CD14-positive monocyte (primary cell): ENCODE measurements around the gene DNALI1. TPM values are rescaled to one million over a fixed set of nuclear protein-coding genes. Genes with fewer than 3 reads are reported as not detected.

ENCODE experiments used
- DNase-seq, 3 donors: peaks; one replicate each; pipeline ENCODE4 v3.0.0-alpha.2; 2011 to 2022
- H2AFZ ChIP-seq: 2 replicates; pipeline ENCODE4 v1.6.0; 2012; ENCODE audit warnings: mild to moderate bottlenecking, low read depth, low read length, inconsistent platforms; ENCODE audit not compliant: insufficient read depth, poor library complexity, severe bottlenecking
- H3K27ac ChIP-seq, 2 donors: 1 replicate in 1 of 2; 2 replicates in 1 of 2; pipeline ENCODE4 v1.5.1; 2012 to 2013; ENCODE audit warnings: low read length in 2 of 2, control low read depth in 1 of 2, inconsistent platforms in 1 of 2, low read depth in 1 of 2, mild to moderate bottlenecking in 1 of 2
- H3K27me3 ChIP-seq, 2 donors: one replicate each; pipeline versions ENCODE4 v1.6.0 to v1.6.1; 2011 to 2013; ENCODE audit warnings: low read length in 2 of 2; ENCODE audit not compliant: control insufficient read depth in 2 of 2, insufficient read depth in 2 of 2
- H3K36me3 ChIP-seq, 2 donors: replicated peaks in 1 of 2; 1 replicate in 1 of 2; 2 replicates in 1 of 2; pipeline versions ENCODE4 v1.5.1 to v1.6.1; 2012 to 2013; ENCODE audit warnings: low read length in 2 of 2, control low read depth in 1 of 2, inconsistent platforms in 1 of 2, mild to moderate bottlenecking in 1 of 2; ENCODE audit not compliant: insufficient read depth in 2 of 2, control insufficient read depth in 1 of 2
- H3K4me1 ChIP-seq, 2 donors: 1 replicate in 1 of 2; 2 replicates in 1 of 2; pipeline versions ENCODE4 v1.5.1 to v1.6.1; 2012 to 2013; ENCODE audit warnings: low read length in 2 of 2, control low read depth in 1 of 2, inconsistent platforms in 1 of 2, mild to moderate bottlenecking in 1 of 2, moderate library complexity in 1 of 2; ENCODE audit not compliant: insufficient read depth in 2 of 2, control insufficient read depth in 1 of 2
- H3K4me2 ChIP-seq: replicated peaks from 2 replicates; pipeline ENCODE3; 2012; ENCODE audit warnings: low read length, moderate library complexity, mild to moderate bottlenecking; ENCODE audit not compliant: poor library complexity, severe bottlenecking; ENCODE audit errors: extremely low read depth
- H3K4me3 ChIP-seq, 3 experiments: fragments of 200-600 bp in 1 of 3; sonication (generic) in 1 of 3; replicated peaks in 1 of 3; 1 replicate in 2 of 3; 2 replicates in 1 of 3; pipeline ENCODE4 v1.5.1; 2011 to 2013; ENCODE audit warnings: low read length in 3 of 3, mild to moderate bottlenecking in 3 of 3, control low read depth in 2 of 3, low read depth in 2 of 3, inconsistent platforms in 1 of 3, moderate library complexity in 1 of 3
- H3K79me2 ChIP-seq: 2 replicates; pipeline ENCODE4 v1.6.0; 2012; ENCODE audit warnings: mild to moderate bottlenecking, control low read depth, inconsistent platforms, low read length, moderate library complexity; ENCODE audit not compliant: insufficient read depth
- H3K9ac ChIP-seq: 2 replicates; pipeline ENCODE4 v1.6.0; 2017; ENCODE audit warnings: low read length, mild to moderate bottlenecking; ENCODE audit not compliant: insufficient read depth, poor library complexity, severe bottlenecking
- H3K9me3 ChIP-seq, 2 donors: replicated peaks in 1 of 2; 1 replicate in 1 of 2; 2 replicates in 1 of 2; pipeline versions ENCODE4 v1.5.1 to v1.6.1; 2012 to 2013; ENCODE audit warnings: low read length in 2 of 2, control low read depth in 1 of 2; ENCODE audit not compliant: control insufficient read depth in 1 of 2, insufficient read depth in 1 of 2
- H4K20me1 ChIP-seq: 2 replicates; pipeline ENCODE4 v1.6.0; 2012; ENCODE audit warnings: mild to moderate bottlenecking, low read length, control low read depth, moderate library complexity; ENCODE audit not compliant: insufficient read depth
- H3K27ac Mint-ChIP-seq, 7 donors: one replicate each; pipeline ENCODE4 v1.8.0; 2020; ENCODE audit warnings: mild to moderate bottlenecking in 7 of 7, mixed read lengths in 7 of 7, moderate library complexity in 6 of 7, inconsistent platforms in 2 of 7
- H3K27me3 Mint-ChIP-seq, 3 donors: one replicate each; pipeline ENCODE4 v1.8.0; 2021 to 2022; ENCODE audit warnings: low read depth in 3 of 3, mild to moderate bottlenecking in 3 of 3, mixed read lengths in 3 of 3, moderate library complexity in 3 of 3, inconsistent platforms in 1 of 3
- H3K36me3 Mint-ChIP-seq, 2 donors: one replicate each; pipeline ENCODE4 v1.8.0; 2020; ENCODE audit warnings: mixed read lengths in 2 of 2, inconsistent platforms in 1 of 2, mild to moderate bottlenecking in 1 of 2
- H3K4me1 Mint-ChIP-seq: one replicate; pipeline ENCODE4 v1.8.0; 2020; ENCODE audit warnings: mild to moderate bottlenecking, mixed read lengths
- H3K4me3 Mint-ChIP-seq, 2 donors: one replicate each; pipeline ENCODE4 v1.8.0; 2020; ENCODE audit warnings: mild to moderate bottlenecking in 2 of 2, mixed read lengths in 2 of 2, moderate library complexity in 1 of 2
- H3K9me3 Mint-ChIP-seq, 7 donors: one replicate each; pipeline ENCODE4 v1.8.0; 2020 to 2022; ENCODE audit warnings: mixed read lengths in 7 of 7, mild to moderate bottlenecking in 6 of 7, moderate library complexity in 6 of 7, inconsistent platforms in 2 of 7
- CTCF ChIP-seq: fragments of 200-600 bp; IDR thresholded peaks from one replicate; pipeline ENCODE4 v1.8.0; 2022; ENCODE audit warnings: antibody characterized with exemption, mild to moderate bottlenecking
- WGBS: methylation state at CpG from one replicate; pipeline ENCODE4 v1.1.5; 2013; ENCODE audit warnings: missing lambda C conversion rate; ENCODE audit not compliant: insufficient coverage; 5-methylcytosine and 5-hydroxymethylcytosine counted together
- intact Hi-C, 2 donors: fragments of 100-400 bp; cut with micrococcal nuclease; formaldehyde crosslinking; loops; one replicate each; pipeline versions ENCODE4 v1.15.0 to v1.15.1; 2023
- polyA plus RNA-seq, 3 donors: library from polyadenylated mRNA; depleted of rRNA in 1 of 3; unstranded in 2 of 3; stranded (reverse) in 1 of 3; fragments of 300-500 nt in 2 of 3; fragments of >200 nt in 1 of 3; fragmentation: Illumina TruSeq in 2 of 3; gene quantifications; 1 replicate in 2 of 3; 2 replicates in 1 of 3; pipeline ENCODE4 v1.2.3, GENCODE V29; 2012 to 2021
- small RNA-seq: library from RNA; depleted of rRNA; stranded (forward); fragments of <200 nt; gene quantifications from one replicate; pipeline ENCODE3, GENCODE V24; 2012; ENCODE audit warnings: low read depth; ENCODE audit not compliant: insufficient read length

DNALI1 gene
- polyA plus RNA-seq, 3 donors: not detected

- WGBS: 88% methylated on average over 14 of the region's 14 CpGs
- no peak for TF ChIP-seq CTCF
- Histone ChIP-seq H3K4me2 (no peak overlapping the region), H3K27me3 (peaks cover 0 to 18% of the 10 kb centered on the region in 2 donors), H3K4me1 (no peaks in the 10 kb centered on the region), H4K20me1 (no peaks in the 10 kb centered on the region), H3K9ac (no peak overlapping the region), H3K9me3 (no peaks in the 10 kb centered on the region), H3K27ac (no peak overlapping the region), H3K36me3 (no peaks in the 10 kb centered on the region), H3K79me2 (no peaks in the 10 kb centered on the region), H3K4me3 (no peak overlapping the region), H2AFZ (no peak overlapping the region)
- no peak for DNase-seq
- Mint-ChIP-seq H3K4me3 (no peak overlapping the region), H3K9me3 (no peaks in the 10 kb centered on the region), H3K27me3 (peaks cover 26 to 38% (median 32%) of the 10 kb centered on the region in 3 donors), H3K36me3 (no peaks in the 10 kb centered on the region), H3K4me1 (no peaks in the 10 kb centered on the region), H3K27ac (no peak overlapping the region)
- intact Hi-C loops: no loop called here
Measured at GRCh38 chr1:37616330-37616729, 59.6 kb downstream of the DNALI1 start.

Small RNA genes within 50 kb of the gene (small RNA-seq; reads per million reads assigned to genes)
- gene AL034379.1: not detected

Other genes starting within 250 kb of the DNALI1 start
- gene ZC3H12A, start 82.4 kb upstream of the DNALI1 start, polyA plus RNA-seq: 100 to 1,000 TPM in 1 of 3 donors, 1 to 10 TPM in 2; 5.2 to 155 (median 5.8) TPM
- gene MEAF6, start 42.2 kb upstream of the DNALI1 start, polyA plus RNA-seq: 10 to 100 TPM; 56.7 to 99.8 (median 79.2) TPM
- gene SNIP1, start 2.6 kb upstream of the DNALI1 start, polyA plus RNA-seq: 1 to 10 TPM; 1.6 to 6.8 (median 3.3) TPM
- 10 to 100 TPM; 22.2 to 37.2 (median 35.4) TPM for gene GNL2, start 39.0 kb downstream of the DNALI1 start, polyA plus RNA-seq
- not detected for gene RSPO1, start 78.0 kb downstream of the DNALI1 start, polyA plus RNA-seq
- under 1 TPM; 0.09 to 0.67 (median 0.60) TPM for gene CDCA8, start 135.6 kb downstream of the DNALI1 start, polyA plus RNA-seq
- not detected for gene EPHA10, start 208.2 kb downstream of the DNALI1 start, polyA plus RNA-seq
- under 1 TPM in 2 of 3 donors, not detected in 1; 0.24 to 0.56 TPM for gene MANEAL, start 236.9 kb downstream of the DNALI1 start, polyA plus RNA-seq